HG03457 (cell line): ENCODE results near the gene FCER1G.

Experiments used
- ATAC-seq: cut with Tn5 transposase; IDR thresholded peaks from one replicate; pipeline ENCODE4 v1.9.1; 2021; ENCODE audit warnings: moderate number of reproducible peaks; ENCODE audit not compliant: unreplicated experiment

FCER1G gene

GRCh38 chr1:161260376-161261260 lies 45.5 kb downstream of the FCER1G start:
- ATAC-seq, result no peak

GRCh38 chr1:161261261-161262235 lies 46.5 kb downstream of the FCER1G start:
- ATAC-seq, result no peak

GRCh38 chr1:161265305-161265704 lies 50.2 kb downstream of the FCER1G start:
- ATAC-seq, result no peak

DNA sequence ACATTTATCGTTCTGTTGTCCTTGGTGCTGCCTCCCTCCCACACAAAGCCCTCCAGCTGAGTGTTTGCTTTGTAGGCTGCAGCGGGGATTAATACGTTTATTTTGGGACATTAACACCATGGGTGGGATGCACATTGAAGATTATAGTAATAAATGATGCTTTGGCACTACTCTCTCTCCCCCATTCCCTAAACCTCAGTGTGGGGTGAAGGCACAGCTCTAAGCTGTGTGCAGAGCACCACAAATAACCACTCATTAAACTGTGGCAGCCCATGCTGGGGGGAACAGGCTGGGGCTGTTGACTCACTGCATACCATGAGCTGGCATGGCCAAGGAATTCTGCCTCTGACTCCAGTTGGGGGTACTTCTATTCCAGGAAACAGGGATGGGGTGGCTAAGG lies 51.1 kb downstream of the FCER1G start:
- ATAC-seq, result no peak

GRCh38 chr1:161266836-161267235 lies 51.7 kb downstream of the FCER1G start:
- no peak for ATAC-seq

DNA sequence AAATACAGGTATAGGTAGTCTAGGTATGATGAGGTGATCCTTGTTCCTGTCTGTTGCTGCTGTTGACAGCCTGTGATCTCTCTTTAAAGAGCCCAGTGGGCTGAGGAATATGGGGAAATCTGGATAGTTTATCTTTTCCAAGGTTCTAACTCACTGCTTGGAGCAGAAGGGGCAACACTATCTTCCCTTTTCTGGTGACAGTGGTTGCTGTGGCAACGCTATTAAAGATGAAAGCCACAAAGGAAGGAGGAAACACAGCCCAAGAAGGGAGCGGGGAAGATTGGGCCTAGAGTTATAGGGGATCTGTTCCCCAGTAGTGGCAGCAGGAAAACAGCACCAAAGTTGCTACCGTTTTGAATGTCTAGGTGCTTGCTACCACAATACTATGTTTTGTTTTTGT lies 52.2 kb downstream of the FCER1G start:
- no peak for ATAC-seq
